Gastrocnemius medialis (tissue), 4 donors: ENCODE results near the gene GPC2. TPM values are rescaled to one million over a fixed set of nuclear protein-coding genes. Genes with fewer than 3 reads are reported as not detected.
A peak's percentile ranks its signal among the peaks of the same experiment; 100 is the strongest.
"Not testable (repeated sequence)": the region's sequence is repeated elsewhere in the genome, so short reads cannot be mapped to it uniquely, and the experiment has no call there.

ENCODE experiments used
- ATAC-seq, 2 donors: fragments of 150-250 bp; one replicate each; pipeline ENCODE4 v1.9.1; 2016
- DNase-seq, 2 donors: peaks; one replicate each; pipeline ENCODE4 v3.0.0-alpha.2; 2019
- H3K27ac ChIP-seq, 4 donors: fragments of 200-600 bp; sonication (generic); 1 replicate in 1 of 4; 2 replicates in 3 of 4; pipeline ENCODE4 v1.5.1; 2016 to 2018; ENCODE audit warnings: mild to moderate bottlenecking in 2 of 4, moderate library complexity in 1 of 4
- H3K27me3 ChIP-seq, 3 donors: fragments of 200-600 bp; sonication (generic) in 2 of 3; 1 replicate in 1 of 3; 2 replicates in 2 of 3; pipeline versions ENCODE4 v1.5.1 to v1.6.0; 2016 to 2019; ENCODE audit warnings: mild to moderate bottlenecking in 1 of 3, moderate library complexity in 1 of 3
- H3K36me3 ChIP-seq, 2 donors: fragments of 200-600 bp; sonication (generic) in 1 of 2; one replicate each; pipeline ENCODE4 v1.5.1; 2017 to 2018
- H3K4me1 ChIP-seq, 2 donors: fragments of 200-600 bp; sonication (generic) in 1 of 2; one replicate each; pipeline ENCODE4 v1.5.1; 2016 to 2017; ENCODE audit warnings: mild to moderate bottlenecking in 2 of 2
- H3K4me3 ChIP-seq, 4 donors: fragments of 200-600 bp; sonication (generic) in 3 of 4; 1 replicate in 1 of 4; 2 replicates in 3 of 4; pipeline ENCODE4 v1.5.1; 2016 to 2019; ENCODE audit warnings: mild to moderate bottlenecking in 2 of 4
- H3K9me3 ChIP-seq, 3 donors: fragments of 200-600 bp; sonication (generic) in 2 of 3; 1 replicate in 1 of 3; 2 replicates in 2 of 3; pipeline ENCODE4 v1.5.1; 2016 to 2019
- POLR2A ChIP-seq, 2 donors: fragments of 450-650 bp; IDR thresholded peaks; one replicate each; pipeline ENCODE4 v1.6.1; 2017; ENCODE audit warnings: antibody characterized with exemption in 2 of 2, mild to moderate bottlenecking in 2 of 2, moderate library complexity in 2 of 2
- in situ Hi-C, 4 donors: fragments of 200-750 bp; cut with MboI; loops; one replicate each; pipeline versions ENCODE4 v1.15.0 to v1.8.0; 2017; ENCODE audit warnings: low sequenced_read_pairs in 4 of 4
- intact Hi-C: fragments of 100-400 bp; cut with DNase I; formaldehyde crosslinking; loops from one replicate; pipeline ENCODE4 v1.15.1; 2023; ENCODE audit warnings: low total_unique reads
- total RNA-seq, 4 donors: library from RNA; depleted of rRNA; stranded (reverse); fragments of >200 nt; gene quantifications; one replicate each; pipeline versions ENCODE4 v1.1.0 to v1.2.3, GENCODE V29; 2016
- TF ChIP-seq, protein P1 (sequence below), 5 experiments: fragments of 450-650 bp in 3 of 5; fragments of 200-600 bp in 2 of 5; sonication (generic) in 2 of 5; IDR thresholded peaks in 4 of 5; conservative IDR thresholded peaks in 1 of 5; 1 replicate in 4 of 5; 2 replicates in 1 of 5; pipeline ENCODE4 v1.5.1; 2016 to 2019; ENCODE audit warnings: antibody characterized with exemption in 5 of 5, mild to moderate bottlenecking in 3 of 5, moderate library complexity in 3 of 5

The GPC2 gene, protein sequence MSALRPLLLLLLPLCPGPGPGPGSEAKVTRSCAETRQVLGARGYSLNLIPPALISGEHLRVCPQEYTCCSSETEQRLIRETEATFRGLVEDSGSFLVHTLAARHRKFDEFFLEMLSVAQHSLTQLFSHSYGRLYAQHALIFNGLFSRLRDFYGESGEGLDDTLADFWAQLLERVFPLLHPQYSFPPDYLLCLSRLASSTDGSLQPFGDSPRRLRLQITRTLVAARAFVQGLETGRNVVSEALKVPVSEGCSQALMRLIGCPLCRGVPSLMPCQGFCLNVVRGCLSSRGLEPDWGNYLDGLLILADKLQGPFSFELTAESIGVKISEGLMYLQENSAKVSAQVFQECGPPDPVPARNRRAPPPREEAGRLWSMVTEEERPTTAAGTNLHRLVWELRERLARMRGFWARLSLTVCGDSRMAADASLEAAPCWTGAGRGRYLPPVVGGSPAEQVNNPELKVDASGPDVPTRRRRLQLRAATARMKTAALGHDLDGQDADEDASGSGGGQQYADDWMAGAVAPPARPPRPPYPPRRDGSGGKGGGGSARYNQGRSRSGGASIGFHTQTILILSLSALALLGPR
- total RNA-seq: 1 to 10 TPM in 1 of 4 donors, not detected in 3; 4.0 TPM

DNA sequence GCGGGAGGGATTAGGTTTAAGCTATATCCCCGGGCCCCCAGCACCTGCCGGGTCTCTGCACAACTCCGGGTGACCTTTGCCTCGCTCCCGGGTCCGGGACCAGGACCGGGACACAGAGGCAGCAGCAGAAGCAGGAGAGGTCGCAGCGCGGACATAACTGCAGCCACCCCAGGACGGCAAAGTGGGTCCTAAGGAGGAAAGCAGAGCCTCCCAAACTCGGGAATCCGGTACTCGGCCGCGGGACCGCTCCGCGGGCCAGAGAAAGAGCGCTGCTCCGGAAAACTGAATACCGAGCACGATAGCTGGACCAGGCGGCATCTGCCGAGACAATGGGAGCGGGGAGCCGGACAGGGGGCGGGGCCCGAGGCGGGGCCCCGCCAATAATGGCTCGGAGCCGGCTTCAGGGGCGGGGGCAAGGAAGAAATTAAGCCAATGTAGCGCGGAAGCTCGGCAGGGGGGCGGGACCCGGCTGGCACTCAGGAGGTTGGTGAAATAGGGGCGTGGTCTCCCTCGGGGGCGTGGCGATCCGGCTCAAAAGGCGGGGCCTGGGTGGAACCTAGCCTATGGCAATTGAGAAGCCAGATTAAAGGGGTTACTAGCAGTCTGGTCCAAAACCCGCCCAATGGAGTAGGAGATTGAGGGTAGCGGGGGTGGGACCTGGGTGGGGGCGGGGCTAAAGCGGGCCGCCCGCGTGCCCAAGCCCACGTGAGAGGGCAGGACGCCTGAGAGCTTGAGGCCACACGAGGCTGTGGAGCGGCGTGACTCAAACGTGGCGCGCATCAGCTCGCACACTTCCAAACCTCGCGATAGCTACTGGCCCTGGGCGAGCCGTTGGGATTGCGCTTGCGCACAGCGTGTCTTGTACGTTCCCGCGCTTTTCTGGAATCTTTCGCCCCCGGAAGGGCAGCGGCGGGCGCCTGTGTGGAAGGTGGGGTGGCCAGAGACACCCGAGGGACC lies at the start of gene GPC2, which contains the start of gene STAG3:
Gene GPC2, minus strand, starts transcription at position 337 of the 957 bp plus-strand sequence. Its CDS starts 182 bp downstream, at position 155.
Gene STAG3, plus strand, starts transcription at position 874 of the 957 bp plus-strand sequence. CDS start 2,639 bp downstream, outside the sequence.
- peaks cover 4 to 13% (median 5%) of the 10 kb centered on the region in 3 donors for H3K27me3 ChIP-seq
- peak within 1 kb of the TSS; percentile 41 to 62 (median 48) for H3K4me3 ChIP-seq
- no peaks in the 10 kb centered on the region for H3K9me3 ChIP-seq
- H3K36me3 ChIP-seq: no peaks in the 10 kb centered on the region
- in situ Hi-C loops (no loop called here), intact Hi-C loops (no loop called here)
- H3K4me1 ChIP-seq: peaks cover 7 to 15% of the 10 kb centered on the region in 2 donors
- DNase-seq: peak; percentile 85 to 91
- ATAC-seq: peak; percentile 89 to 92
- peak within 1 kb of the TSS in 2 of 4 donors; percentile 13 to 21 for H3K27ac ChIP-seq
- TF ChIP-seq, protein P1, sequence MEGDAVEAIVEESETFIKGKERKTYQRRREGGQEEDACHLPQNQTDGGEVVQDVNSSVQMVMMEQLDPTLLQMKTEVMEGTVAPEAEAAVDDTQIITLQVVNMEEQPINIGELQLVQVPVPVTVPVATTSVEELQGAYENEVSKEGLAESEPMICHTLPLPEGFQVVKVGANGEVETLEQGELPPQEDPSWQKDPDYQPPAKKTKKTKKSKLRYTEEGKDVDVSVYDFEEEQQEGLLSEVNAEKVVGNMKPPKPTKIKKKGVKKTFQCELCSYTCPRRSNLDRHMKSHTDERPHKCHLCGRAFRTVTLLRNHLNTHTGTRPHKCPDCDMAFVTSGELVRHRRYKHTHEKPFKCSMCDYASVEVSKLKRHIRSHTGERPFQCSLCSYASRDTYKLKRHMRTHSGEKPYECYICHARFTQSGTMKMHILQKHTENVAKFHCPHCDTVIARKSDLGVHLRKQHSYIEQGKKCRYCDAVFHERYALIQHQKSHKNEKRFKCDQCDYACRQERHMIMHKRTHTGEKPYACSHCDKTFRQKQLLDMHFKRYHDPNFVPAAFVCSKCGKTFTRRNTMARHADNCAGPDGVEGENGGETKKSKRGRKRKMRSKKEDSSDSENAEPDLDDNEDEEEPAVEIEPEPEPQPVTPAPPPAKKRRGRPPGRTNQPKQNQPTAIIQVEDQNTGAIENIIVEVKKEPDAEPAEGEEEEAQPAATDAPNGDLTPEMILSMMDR (IDR thresholded peaks at IDR 0.05 in 4 of 5, conservative IDR thresholded peaks at IDR 0.05 in 1 of 5): no peak
- no peak for TF ChIP-seq POLR2A (IDR thresholded peaks at IDR 0.05)

DNA sequence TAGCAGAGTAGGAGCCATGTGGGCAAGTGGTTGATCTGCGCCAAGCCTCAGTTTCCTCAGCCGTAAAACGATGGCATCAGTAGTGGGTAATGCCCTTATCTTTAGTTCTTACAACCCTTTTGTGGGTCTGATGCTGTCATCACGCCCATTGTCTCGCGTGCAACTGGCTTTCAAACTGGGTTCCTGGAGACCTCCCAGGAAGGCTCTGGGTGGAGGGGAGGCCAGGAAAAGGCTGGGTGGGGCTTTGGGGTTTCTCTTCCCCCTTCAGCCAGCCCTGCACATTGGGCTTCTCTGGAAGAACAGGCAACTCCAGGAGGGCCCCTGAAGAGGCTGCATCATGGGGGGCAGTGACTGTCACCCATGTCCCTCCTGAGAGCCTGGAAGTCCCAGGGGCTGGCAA lies 47.7 kb upstream of the GPC2 start:
- H3K9me3 ChIP-seq, H3K27me3 ChIP-seq, H3K4me1 ChIP-seq, intact Hi-C loops, in situ Hi-C loops, H3K4me3 ChIP-seq, DNase-seq, ATAC-seq: not testable (repeated sequence)
- Histone ChIP-seq H3K36me3 (peaks cover 0 to 39% of the 10 kb centered on the region in 2 donors), H3K27ac (peak overlapping the region in 1 of 4 donors; percentile 54)

DNA sequence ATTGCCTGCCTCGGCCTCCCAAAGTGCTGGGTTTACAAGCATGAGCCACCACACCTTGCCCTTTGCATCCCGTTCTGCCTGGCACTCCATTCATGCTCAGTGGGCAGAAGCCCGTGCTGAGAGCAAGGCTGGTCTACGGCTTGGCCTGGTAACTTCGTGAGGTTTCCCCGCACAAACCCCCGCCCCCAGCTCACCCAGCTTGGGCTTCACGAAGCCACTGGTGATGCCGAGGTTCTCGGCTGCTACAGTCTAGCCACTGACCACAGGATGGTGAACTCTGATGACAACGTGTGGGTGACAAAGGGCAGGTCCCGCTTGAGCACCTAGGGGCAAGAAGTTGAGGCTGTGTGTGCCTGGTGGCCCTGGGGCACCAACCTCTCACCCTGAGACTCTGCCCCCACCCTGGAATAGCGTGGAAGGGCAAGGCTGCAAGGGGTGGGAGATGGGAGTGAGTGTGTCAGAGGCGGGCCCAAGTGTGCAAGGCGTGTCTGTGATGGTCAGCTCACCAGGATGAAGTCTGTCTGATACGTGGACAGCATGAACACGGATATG lies 46.3 kb upstream of the GPC2 start:
- H3K9me3 ChIP-seq, H3K27me3 ChIP-seq, in situ Hi-C loops, H3K4me3 ChIP-seq, H3K4me1 ChIP-seq, intact Hi-C loops, DNase-seq, ATAC-seq: not testable (repeated sequence)
- Histone ChIP-seq H3K27ac (peak overlapping the region in 2 of 4 donors; percentile 14 to 33), H3K36me3 (peaks cover 0 to 34% of the 10 kb centered on the region in 2 donors)

DNA sequence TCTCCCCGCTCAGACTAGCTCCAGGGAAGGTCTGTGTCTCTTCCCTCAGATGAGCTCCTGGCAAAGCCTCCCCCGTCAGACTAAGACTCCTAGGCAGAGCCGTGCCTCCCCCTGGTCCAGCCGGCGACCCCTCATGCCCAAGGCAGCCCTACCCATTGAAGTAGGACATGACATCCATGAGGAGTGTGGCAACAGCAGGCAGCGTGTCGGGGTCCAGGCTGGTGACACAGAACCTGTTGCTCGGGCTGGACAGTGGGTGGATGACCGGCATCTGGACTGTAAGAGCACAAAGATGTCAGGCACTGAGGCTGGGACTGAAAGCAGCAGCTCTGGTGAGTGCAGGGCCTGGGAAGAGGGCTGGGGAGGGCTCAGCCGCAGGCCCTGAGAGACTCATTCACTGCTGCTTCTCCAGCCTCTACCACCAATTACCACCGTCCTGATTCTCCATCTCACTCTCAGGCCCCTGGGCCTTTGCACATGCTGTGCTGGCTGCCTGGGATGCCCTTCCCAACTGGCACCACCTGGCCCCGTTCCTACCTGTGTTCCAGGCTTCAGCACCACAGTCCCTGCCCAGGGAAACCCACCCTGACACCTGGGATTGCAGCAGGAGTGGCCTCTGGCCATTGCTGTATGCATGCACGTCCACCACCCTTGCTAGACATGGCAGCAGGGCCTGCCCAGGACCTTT lies 45.4 kb upstream of the GPC2 start:
- no peak for ATAC-seq
- no peak for DNase-seq
- Histone ChIP-seq H3K9me3 (no peaks in the 10 kb centered on the region), H3K27me3 (no peaks in the 10 kb centered on the region), H3K27ac (peak overlapping the region in 2 of 4 donors; percentile 7 to 46), H3K4me1 (peaks cover 4 to 9% of the 10 kb centered on the region in 2 donors), H3K4me3 (no peak overlapping the region), H3K36me3 (peaks cover 0 to 34% of the 10 kb centered on the region in 2 donors)
- intact Hi-C loops (no loop called here), in situ Hi-C loops (no loop called here)
- TF ChIP-seq, protein P1 (IDR thresholded peaks at IDR 0.05 in 4 of 5, conservative IDR thresholded peaks at IDR 0.05 in 1 of 5): no peak
- TF ChIP-seq POLR2A (IDR thresholded peaks at IDR 0.05): no peak
